Limb (tissue), 2 donors: ENCODE results near the gene ABCF1.
"Not testable (repeated sequence)": the region's sequence is repeated elsewhere in the genome, so short reads cannot be mapped to it uniquely, and the experiment has no call there.

Experiments used
- DNase-seq, 2 donors: peaks; one replicate each; pipeline ENCODE4 v3.0.0-alpha.2; 2016; ENCODE audit errors: extremely low spot score in 2 of 2

Gene ABCF1

GRCh38 chr6:30571075-30571761 is at the start of gene ABCF1:
TSS of gene ABCF1 (plus strand) at chr6:30571442. CDS start at chr6:30571488, 46 bp downstream.
- DNase-seq, result peak; percentile 98 to 99

DNA sequence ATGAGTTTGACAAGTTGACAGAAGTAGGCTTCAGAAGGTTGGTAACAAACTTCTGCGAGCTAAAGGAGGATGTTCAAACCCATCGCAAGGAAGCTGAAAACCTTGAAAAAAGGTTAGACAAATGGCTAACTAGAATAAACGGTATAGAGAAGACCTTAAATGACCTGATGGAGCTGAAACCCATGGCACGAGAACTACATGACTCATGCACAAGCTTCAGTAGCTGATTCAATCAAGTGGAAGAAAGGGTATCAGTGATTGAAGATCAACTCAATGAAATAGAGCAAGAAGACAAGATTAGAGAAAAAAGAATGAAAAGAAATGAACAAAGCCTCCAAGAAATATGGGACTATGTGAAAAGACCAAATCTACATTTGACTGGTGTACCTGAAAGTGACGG is 49.3 kb upstream of the ABCF1 start:
- DNase-seq, result not testable (repeated sequence)

DNA sequence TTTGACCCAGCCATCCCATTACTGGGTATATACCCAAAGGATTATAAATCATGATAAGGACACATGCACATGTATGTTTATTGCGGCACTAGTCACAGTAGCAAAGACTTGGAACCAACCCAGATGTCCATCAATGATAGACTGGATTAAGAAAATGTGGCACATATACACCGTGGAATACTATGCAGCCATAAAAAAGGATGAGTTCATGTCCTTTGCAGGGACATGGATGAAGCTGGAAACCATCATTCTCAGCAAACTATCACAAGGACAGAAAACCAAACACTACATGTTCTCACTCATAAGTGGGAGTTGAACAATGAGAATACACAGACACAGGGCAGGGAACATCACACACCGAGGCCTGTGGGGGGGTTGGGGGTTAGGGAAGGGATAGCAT is 44.8 kb upstream of the ABCF1 start:
- not testable (repeated sequence) for DNase-seq

DNA sequence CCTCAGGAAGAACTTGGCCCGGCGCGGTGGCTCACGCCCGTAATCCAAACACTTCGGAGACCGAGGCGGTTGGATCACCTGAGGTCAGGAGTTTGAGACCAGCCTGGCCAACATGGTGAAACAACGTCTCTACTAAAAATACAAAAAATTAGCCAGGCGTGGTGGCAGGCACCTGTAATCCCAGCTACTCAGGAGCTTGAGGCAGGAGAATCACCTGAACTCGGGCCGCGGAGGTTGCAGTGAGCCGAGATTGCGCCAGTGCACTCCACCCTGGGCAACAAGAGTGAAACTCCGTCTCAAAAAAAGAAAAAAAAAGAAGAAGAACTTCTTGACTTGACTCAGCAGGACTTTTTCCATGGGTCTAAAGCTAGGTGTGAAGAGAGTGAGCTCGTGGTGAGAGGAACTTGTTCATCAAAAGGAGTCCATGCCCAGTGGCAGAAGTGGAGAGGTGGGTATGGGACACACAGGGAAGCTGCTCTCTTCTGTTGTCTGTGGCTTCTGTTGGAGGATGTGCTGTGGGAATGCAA is 41.8 kb upstream of the ABCF1 start:
- not testable (repeated sequence) for DNase-seq

GRCh38 chr6:30530014-30530413 is 41.2 kb upstream of the ABCF1 start:
- no peak for DNase-seq

DNA sequence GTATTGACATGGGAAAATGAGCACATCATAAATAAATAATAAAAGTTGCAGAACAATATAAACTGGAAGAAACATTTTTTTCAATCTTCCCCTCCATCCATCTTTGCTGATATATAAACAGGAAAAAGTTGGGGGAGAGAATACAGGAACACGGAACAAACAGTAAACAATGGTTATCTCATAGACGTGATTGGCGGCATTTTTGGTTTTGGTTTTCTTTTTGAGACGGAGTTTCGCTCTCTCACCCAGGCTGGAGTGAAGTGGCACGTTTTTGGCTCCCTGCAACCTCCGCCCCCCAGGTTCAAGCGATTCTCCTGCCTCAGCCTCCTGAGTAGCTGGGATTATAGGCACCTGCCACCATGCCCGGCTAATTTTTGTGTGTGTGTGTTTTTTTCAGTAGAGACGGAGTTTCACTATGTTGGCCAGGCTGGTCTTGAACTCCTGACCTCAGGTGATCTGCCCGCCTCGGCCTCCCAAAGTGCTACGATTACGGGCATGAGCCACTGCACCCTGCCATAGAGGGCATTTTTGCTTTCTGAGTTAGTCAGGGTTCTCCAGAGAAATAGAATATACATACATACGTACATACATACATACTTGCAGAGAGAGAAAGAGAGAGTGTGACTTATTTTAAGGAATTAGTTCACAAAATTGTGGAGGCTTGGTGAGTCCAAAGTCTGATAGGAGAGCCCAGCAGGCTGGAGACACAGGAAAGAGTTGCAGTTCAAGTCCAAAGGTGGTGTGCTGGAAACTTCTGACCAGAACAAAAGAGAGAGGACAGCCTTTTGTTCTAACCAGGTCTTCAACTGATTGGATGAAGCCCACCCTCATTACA is 37.6 kb upstream of the ABCF1 start:
- DNase-seq, result no peak

DNA sequence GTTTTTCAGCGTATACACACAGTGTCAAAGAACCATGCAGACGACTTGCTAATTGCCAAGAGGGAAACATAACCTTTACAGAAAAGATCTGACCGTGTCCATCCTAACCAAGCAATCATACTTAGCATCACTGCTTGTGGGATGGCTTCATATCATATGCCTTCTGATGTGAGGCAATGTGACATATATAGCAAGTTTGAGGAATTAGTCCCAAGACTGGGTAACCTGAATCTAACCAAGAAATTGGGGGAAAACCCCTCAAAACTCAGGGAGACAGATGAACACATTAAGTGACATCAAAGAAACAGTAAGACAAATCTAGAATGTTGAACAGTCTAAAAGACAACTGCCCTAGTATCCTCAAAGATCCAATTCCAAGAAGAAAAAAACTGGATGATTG is 33.3 kb upstream of the ABCF1 start:
- DNase-seq, result no peak

GRCh38 chr6:30541515-30542403 is 29.5 kb upstream of the ABCF1 start:
- peak; percentile 80 to 83 for DNase-seq

DNA sequence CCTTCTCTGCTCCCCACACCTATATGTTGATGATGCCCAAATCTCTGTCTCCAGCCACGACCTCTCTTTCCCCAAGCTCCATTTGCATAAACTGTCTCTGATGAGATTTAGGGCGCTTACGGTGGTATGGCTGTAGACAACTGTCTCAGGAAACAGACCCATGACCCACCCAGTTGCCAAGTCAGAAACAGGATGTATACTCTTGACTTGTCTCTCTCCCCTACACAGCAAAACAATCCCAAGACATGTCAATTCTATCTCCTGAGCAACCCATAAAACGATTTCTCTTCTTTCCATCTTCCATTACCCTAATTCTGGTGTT is 28.9 kb upstream of the ABCF1 start:
- DNase-seq, result no peak

GRCh38 chr6:30542915-30543314 is 28.3 kb upstream of the ABCF1 start:
- no peak for DNase-seq

GRCh38 chr6:30543821-30544220 is 27.4 kb upstream of the ABCF1 start:
- DNase-seq, result no peak

GRCh38 chr6:30544666-30545272 is 26.5 kb upstream of the ABCF1 start:
- peak in 1 of 2 donors; percentile 70 for DNase-seq

- DNase-seq, result no peak
Measured at GRCh38 chr6:30547454-30547853, 23.8 kb upstream of the ABCF1 start.

DNA sequence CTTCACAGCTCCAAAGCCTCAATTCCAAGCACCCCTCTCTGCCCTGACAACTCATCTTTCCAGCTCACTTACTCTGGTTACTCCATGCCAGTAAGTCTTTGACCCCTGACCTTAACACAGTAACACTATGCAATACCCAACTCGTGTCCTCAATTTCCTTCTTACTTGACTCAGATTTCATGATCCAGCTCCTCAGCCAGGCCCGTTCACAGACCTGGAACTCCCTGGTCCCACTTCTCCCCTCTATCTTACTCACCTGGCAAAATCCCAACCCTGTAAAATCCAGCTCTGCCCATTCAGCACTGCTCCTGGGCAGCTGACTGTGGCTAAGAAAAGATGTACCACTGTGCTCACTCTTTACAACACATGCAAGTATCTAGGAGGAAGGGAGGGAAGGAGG is 22.9 kb upstream of the ABCF1 start:
- no peak for DNase-seq

- DNase-seq, result no peak
Measured at GRCh38 chr6:30554404-30554803, 16.8 kb upstream of the ABCF1 start.

DNA sequence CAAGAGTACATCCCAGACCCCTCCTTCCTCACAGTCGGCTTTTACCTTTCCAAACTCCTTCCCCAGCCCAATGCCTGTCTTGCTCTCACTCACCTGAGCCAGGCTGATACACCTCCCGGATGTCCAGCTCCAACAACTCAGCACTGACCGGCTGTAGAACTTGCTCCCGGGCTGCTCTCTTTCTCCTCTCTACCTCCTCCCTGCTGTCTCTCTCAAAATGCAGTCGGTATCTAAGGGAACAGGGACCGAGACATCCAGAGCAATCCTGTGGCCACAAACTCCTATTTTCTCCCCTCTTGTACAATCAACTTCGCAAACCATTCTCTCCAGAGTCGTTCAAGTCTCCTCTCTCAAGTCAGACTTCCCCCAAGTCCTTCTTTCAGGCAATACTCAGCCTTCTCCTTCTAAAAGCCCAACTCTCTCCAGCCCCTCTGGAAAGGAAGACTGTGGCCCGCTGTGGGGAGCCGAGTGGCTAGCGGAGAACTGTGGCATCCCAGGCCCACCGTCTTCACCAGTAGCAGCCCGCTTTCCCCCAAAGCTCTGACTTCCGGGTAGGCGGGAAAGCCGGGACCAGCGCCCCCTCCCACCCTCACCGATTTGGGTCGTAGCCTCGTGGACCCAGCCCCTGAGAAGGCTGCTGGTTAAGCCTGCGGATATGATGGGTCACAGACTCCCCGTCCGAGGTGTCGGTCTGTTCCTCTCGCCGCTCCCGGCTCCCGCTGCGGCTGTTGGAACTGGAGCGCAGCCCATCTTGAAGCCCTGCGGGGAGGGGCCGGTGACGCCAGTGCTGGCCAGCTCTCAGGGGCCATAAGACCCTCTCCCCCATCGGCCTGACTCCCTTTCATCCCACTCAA is 16.1 kb upstream of the ABCF1 start:
- peak in 1 of 2 donors; percentile 83 for DNase-seq

DNA sequence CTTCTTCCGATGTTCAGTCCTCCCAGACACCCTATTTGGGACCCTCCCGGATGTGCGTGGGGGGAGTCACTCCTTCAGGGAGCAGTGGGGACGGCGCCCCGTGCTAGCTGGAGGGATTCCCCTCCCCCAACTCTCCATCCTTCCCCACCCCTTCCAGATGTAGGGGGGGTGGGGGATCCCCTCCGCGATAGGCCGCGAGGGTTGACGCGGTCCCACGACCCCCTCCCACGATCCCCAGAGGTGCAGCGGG is 15.5 kb upstream of the ABCF1 start:
- DNase-seq, result peak in 1 of 2 donors; percentile 76

GRCh38 chr6:30556066-30556905 is 15.0 kb upstream of the ABCF1 start, which contains the start of gene GNL1:
TSS of gene GNL1 (minus strand) at chr6:30556489. CDS start at chr6:30556203, 286 bp downstream.
- DNase-seq, result peak; percentile 76 to 96

- DNase-seq, result peak; percentile 91 to 94
Measured at GRCh38 chr6:30556906-30557682, 14.1 kb upstream of the ABCF1 start, which contains the start of gene PRR3. TSS of gene PRR3 (plus strand) at chr6:30557295. CDS start at chr6:30557345, 50 bp downstream.
